Prostate gland (tissue), 2 donors: ENCODE measurements around the gene GPN2.

Experiments used
- CTCF ChIP-seq, 4 experiments: fragments of 200-600 bp in 2 of 4; fragments of 450-650 bp in 2 of 4; sonication (generic) in 2 of 4; IDR thresholded peaks; 1 replicate in 3 of 4; 2 replicates in 1 of 4; pipeline ENCODE4 v1.5.1; 2016 to 2019; ENCODE audit warnings: antibody characterized with exemption in 4 of 4, mild to moderate bottlenecking in 2 of 4, moderate library complexity in 2 of 4
- POLR2A ChIP-seq: fragments of 450-650 bp; IDR thresholded peaks from one replicate; pipeline ENCODE4 v1.6.1; 2016; ENCODE audit warnings: antibody characterized with exemption, mild to moderate bottlenecking
- POLR2AphosphoS5 ChIP-seq: sonication (generic); formaldehyde crosslinking; IDR thresholded peaks from one replicate; pipeline ENCODE4 v1.6.1; 2017; ENCODE audit warnings: antibody characterized with exemption

GRCh38 chr1:26856181-26856580, 33.9 kb downstream of the GPN2 start:
- TF ChIP-seq POLR2A: no peak
- TF ChIP-seq CTCF (IDR thresholded peaks at IDR 0.05): no peak
- no peak for TF ChIP-seq POLR2AphosphoS5
